HuH-7.5 (cell line): ENCODE results near the gene ZC3H12A.
"Not testable (repeated sequence)": the region's sequence is repeated elsewhere in the genome, so short reads cannot be mapped to it uniquely, and the experiment has no call there.

Source experiments
- DNase-seq: peaks from one replicate; pipeline ENCODE4 v3.0.0; 2011; ENCODE audit warnings: low spot score

Gene ZC3H12A

DNA sequence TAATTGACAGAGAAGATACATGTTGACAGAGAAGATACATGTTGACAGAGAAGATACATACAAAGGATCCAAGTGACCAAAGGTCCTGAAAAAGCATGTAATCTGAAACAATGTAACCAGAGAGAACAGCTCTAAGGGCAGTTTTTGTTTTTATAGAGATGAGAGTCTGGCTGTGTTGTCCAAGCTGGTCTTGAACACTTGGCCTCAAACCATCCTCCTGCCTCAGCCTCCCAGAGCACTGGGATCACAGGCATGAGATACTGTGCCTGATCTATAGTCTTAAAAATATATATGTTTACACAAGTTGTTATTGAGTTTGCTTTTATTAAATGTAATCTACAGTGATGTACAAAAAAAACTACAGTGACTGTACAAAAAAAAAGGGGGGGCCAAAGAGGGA, 27.7 kb downstream of the ZC3H12A start:
- DNase-seq: no peak

DNA sequence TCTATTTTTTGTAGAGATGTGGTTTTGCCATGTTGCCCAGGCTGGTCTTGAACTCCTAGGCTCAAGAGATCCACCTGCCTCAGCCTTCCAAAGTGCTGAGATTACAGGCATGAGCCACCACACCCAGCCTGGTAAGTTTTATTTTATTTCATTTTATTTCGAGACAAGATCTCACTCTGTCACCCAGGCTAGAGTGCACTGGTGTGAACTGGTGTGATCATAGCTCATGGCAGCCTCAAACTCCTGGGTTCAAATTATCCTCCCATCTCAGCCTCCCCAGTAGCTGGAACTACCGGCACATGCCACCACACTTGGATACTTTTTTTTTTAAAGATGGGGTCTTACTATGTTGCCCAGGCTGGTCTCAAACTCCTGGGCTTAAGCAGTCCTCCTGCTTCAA, 28.4 kb downstream of the ZC3H12A start:
- not testable (repeated sequence) for DNase-seq

DNA sequence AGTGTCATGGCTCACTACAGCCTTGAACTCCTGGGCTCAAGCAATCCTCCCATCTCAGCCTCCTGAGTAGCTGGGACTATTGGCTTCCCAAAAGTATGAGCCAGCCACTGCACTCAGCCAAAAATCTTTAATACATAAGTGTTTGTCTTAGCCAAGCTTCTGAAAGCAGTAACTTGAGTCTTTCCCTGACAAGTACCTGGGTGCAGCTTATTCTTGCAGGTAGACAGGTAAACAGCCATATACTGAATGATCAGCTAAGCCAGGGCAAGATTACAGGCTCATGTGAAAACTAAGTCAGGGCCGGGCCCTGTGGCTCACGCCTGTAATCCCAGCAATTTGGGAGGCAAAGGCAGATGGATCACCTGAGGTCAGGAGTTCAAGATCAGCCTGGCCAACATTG, 32.4 kb downstream of the ZC3H12A start:
- no peak for DNase-seq

DNA sequence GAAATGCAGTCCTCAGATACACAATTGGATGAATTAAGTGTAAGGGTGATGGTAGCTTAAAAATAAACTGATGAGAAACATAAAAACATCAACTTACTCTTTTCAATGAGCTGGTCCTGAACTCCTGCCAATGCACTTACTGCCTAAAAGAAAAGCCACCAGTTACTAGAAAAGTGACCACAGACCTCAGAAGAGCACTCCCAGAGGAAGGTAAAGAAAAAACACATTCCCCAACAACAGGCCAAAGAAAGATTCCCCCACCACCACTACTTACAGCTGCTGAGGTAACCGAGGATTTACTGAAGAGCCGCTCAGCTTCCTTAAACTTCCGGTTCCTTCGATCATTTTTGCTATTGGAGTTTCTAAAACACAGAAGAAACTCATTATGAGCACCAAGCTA, 34.8 kb downstream of the ZC3H12A start:
- no peak for DNase-seq

- peak; percentile 33 for DNase-seq
Observed at GRCh38 chr1:37513795-37514349, 39.5 kb downstream of the ZC3H12A start.

DNA sequence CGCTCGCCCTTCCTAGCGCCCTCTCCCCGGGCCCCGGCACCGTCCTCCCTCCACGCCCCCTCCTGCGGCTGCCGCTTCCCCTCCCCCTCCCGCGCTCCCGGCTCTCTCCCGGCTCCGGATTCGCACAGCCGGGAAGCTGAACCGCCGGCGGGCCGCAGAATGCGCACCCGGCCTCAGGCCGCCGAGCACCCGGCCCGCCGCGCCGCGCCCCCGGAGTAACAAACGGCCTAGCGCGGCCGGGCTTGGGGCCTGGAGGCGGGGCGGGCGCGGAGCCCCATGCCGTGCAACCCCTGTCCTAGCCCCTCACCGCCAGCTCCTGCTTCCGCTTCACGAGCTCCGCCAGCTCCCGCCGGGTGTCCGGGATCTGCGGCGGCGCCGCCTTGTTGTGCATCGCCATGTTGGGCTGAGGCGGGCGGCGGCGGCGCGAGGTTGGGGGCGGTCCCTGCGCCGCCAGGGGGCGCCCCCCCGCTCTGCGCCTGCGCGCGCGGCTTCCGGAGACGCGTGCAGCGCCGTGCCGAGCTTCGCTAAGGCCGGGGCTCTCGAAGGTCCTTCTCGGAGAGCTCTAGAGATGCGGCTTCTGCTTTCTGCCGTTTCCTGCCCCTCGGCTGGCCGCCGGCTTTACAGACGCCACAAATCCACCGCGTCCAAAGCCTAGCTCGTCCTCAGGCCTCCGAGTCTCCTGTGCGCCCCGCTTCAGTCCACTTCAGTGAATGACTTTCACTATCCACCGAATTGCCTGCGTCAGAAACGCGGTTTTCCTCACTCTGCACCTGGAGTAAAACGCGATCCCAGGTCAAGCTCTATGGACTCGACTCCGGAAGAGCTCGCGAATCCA, 40.2 kb downstream of the ZC3H12A start, which contains the start of gene MEAF6:
MEAF6 (minus strand) TSS at position 417 of the 835 bp plus-strand sequence; CDS start at position 397, 20 bp downstream.
- peak; percentile 82 for DNase-seq

DNA sequence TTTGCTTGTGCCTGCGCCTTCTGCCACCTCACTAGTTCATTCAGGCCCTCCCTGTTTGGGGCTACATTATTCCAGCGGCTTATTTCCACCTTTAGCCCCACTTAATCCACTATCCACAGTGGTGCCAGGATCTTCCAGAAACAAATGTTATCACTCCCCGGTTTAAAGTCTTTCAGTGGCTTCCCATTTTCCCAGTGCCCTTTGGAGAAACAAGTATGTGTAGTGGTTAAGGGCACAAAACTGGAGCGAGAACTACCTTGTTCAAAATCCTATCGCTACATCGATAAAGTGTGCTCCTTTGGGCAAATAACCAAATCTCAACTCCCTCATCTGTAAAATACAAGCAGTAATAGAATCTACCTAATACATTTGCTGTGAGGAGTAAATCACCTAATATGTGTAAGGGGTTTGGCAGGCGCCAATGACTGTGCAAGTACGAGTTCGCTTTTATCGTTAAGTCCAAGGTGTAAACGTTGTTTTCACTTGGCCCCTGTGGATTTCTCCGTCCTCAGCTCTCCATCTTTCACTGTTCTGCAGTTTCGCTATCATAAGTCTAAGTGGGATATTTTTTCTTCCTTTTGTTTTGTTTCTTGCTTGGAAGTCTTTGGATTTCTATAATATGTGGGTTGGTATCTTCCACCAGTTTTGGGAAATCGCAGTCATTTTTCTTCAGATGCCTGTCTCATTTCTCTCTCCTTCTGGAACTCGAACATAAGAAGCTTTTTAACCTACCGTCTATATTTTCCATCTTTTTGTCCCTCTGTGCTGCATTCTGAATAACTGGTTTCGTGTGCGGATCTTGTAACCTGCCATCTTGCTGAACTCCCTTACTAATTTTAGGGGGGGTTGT, 41.0 kb downstream of the ZC3H12A start:
- DNase-seq: no peak

DNA sequence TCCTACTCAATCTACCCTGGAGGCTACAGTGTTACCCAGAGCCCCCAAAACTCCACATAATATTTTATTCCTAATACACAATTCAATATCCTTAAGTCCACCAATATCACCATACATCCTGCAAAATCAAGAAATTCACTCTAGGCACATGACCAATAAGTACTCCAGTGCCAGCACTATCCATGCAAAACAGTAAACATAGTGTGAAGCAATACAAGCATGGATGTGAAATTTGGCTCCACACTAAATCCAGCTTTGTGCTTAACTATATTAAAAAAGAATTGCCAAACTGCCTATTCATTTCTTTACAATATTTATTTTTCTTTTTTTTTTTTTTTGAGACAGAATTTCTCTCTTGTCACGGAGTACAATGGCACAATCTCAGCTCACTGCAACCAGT, 43.2 kb downstream of the ZC3H12A start:
- no peak for DNase-seq

- not testable (repeated sequence) for DNase-seq
Observed at GRCh38 chr1:37518241-37518640, 43.9 kb downstream of the ZC3H12A start.

GRCh38 chr1:37518929-37519328, 44.5 kb downstream of the ZC3H12A start:
- DNase-seq: not testable (repeated sequence)

GRCh38 chr1:37519613-37520012, 45.2 kb downstream of the ZC3H12A start:
- no peak for DNase-seq

DNA sequence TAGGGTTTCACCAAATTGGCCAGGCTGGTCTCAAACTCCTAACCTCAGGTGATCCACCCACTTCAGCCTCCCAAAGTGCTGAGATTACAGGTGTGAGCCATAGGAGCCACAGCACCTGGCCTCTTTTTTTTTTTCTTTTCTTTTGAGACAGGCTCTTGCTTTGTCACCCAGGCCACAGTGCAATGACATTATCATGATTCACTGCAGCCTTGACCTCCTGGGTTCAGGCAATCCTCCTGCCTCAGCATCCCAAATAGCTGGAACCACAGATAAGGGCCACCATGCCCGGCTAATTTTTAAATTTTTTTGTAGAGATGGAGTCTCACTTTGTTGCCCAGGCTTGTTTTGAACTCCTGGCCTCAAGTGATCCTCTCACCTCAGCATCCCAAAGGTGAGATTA, 55.5 kb downstream of the ZC3H12A start:
- not testable (repeated sequence) for DNase-seq

GRCh38 chr1:37532418-37533156, 58.2 kb downstream of the ZC3H12A start:
- DNase-seq: not testable (repeated sequence)

DNA sequence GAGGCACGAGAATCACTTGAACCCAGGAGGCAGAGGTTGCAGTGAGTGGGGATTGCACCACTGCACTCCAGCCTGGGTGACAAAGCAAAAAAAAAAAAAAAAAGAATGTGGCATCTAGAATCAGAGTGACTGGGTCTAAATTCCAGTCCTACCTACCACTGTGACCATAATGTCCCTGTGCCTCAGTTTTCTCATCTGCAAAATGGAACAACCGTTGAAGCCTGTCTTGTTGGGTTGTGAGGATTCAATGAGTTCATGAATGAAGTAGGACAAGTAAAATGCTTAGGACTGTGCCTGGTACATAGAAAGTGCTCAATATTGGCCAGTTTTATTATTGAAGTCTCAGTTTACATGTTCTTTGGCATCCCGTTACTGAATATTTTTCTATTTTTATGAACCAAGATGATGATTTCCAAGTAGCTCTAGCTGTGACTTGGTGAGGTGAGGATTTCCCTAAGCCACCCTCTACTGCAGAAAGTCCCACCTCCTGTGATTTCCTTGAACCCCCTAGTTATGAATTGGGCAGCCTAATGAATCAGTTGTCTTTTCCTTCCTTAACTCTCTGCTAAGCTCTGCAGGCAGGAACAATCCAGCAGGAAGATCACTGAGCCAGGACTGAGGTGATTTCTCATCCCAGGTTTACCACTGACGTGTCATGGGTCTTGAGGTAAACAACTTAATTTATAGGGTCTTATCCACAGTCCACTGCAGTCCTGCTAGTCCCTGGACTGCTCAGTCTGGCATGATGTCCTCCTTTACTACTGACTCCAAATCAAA, 59.1 kb downstream of the ZC3H12A start:
- no peak for DNase-seq
